Neural crest cell (in vitro differentiated cells): ENCODE results near the gene SORBS1. TPM values are rescaled to one million over a fixed set of nuclear protein-coding genes. Genes with fewer than 3 reads are reported as not detected.
A peak's percentile ranks its signal among the peaks of the same experiment; 100 is the strongest.

Experiments used
- DNase-seq: peaks from one replicate; pipeline ENCODE4 v3.0.0; 2021; ENCODE audit warnings: low read depth, mixed read lengths, low spot score
- H3K27ac Mint-ChIP-seq: one replicate; pipeline ENCODE4 v1.8.0; 2021; ENCODE audit warnings: mild to moderate bottlenecking, mixed read lengths; ENCODE audit not compliant: unreplicated experiment
- H3K27me3 Mint-ChIP-seq: 2 replicates; pipeline ENCODE4 v1.8.0; 2021; ENCODE audit warnings: low read depth, mild to moderate bottlenecking, mixed read lengths
- H3K36me3 Mint-ChIP-seq: 2 replicates; pipeline ENCODE4 v1.8.0; 2021; ENCODE audit warnings: low read depth, mild to moderate bottlenecking, mixed read lengths
- H3K4me1 Mint-ChIP-seq: 2 replicates; pipeline ENCODE4 v1.8.0; 2021; ENCODE audit warnings: mixed read lengths
- H3K4me3 Mint-ChIP-seq: one replicate; pipeline ENCODE4 v1.8.0; 2021; ENCODE audit warnings: mild to moderate bottlenecking, mixed read lengths
- H3K9me3 Mint-ChIP-seq: 2 replicates; pipeline ENCODE4 v1.8.0; 2021; ENCODE audit warnings: mixed read lengths
- CTCF ChIP-seq: fragments of 200-600 bp; sonication (generic); conservative IDR thresholded peaks from 2 replicates; pipeline ENCODE4 v1.5.0; 2021; ENCODE audit warnings: antibody characterized with exemption, mild to moderate bottlenecking
- total RNA-seq: library from RNA; stranded (reverse); gene quantifications from 2 replicates; pipeline ENCODE4 v1.2.1, GENCODE V29; 2021

The SORBS1 gene
- total RNA-seq, 1 donor from 2014 or later: 15.3 TPM

- H3K27ac Mint-ChIP-seq: peak overlapping the region; percentile 90
- TF ChIP-seq CTCF: no peak
- no peaks in the 10 kb centered on the region for H3K36me3 Mint-ChIP-seq
- H3K4me3 Mint-ChIP-seq: peak overlapping the region; percentile 79
- peaks cover 64% of the 10 kb centered on the region for H3K4me1 Mint-ChIP-seq
- no peaks in the 10 kb centered on the region for H3K9me3 Mint-ChIP-seq
- DNase-seq: peak; percentile 61
- no peaks in the 10 kb centered on the region for H3K27me3 Mint-ChIP-seq
Observed at GRCh38 chr10:95467162-95467599, 94.0 kb downstream of the SORBS1 start.

DNA sequence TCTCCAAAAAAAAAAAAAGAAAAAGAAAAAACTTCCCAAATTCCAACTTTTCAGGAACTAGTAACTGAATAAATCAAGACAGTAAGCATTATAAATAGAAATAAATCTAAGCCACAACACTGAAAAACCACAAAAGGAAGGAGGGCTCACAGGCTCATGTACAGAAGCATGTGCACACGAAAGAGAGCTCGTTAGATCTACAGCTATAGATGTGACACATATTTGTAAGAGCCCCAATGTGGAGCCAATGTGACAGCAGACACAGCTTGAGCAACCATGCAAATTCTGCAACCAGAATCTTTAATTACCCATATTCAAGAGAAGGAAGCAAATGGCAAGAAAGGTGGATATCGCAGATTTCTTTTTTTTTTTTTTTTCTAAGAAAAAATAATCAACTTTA is 94.7 kb downstream of the SORBS1 start:
- no peak for DNase-seq
- no peak overlapping the region for H3K27ac Mint-ChIP-seq
- peaks cover 67% of the 10 kb centered on the region for H3K4me1 Mint-ChIP-seq
- no peak for TF ChIP-seq CTCF
- H3K36me3 Mint-ChIP-seq: no peaks in the 10 kb centered on the region
- H3K4me3 Mint-ChIP-seq: peak overlapping the region; percentile 33
- no peaks in the 10 kb centered on the region for H3K9me3 Mint-ChIP-seq
- no peaks in the 10 kb centered on the region for H3K27me3 Mint-ChIP-seq

DNA sequence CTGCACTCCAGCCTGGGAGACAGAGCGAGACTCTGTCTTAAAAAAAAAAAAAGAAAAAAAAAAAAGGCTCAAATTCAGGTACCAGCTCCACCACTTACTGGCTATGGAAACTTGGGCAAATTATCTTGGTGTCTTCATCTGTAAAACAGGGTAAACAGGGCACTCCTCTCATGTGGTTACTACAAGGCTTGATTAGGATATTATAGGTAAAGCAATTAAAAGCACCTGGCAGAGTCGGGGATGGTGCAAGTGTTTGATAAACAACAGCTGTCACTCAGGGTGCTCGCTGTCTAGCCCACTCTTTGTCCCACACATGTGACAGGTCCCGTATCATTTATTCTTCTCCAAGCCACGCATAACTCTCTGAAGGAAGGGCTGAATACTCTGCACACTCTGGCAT is 96.9 kb downstream of the SORBS1 start:
- Mint-ChIP-seq H3K27me3 (no peaks in the 10 kb centered on the region), H3K4me1 (peaks cover 60% of the 10 kb centered on the region), H3K4me3 (no peak overlapping the region), H3K27ac (no peak overlapping the region), H3K36me3 (no peaks in the 10 kb centered on the region), H3K9me3 (no peaks in the 10 kb centered on the region)
- TF ChIP-seq CTCF: no peak
- no peak for DNase-seq

DNA sequence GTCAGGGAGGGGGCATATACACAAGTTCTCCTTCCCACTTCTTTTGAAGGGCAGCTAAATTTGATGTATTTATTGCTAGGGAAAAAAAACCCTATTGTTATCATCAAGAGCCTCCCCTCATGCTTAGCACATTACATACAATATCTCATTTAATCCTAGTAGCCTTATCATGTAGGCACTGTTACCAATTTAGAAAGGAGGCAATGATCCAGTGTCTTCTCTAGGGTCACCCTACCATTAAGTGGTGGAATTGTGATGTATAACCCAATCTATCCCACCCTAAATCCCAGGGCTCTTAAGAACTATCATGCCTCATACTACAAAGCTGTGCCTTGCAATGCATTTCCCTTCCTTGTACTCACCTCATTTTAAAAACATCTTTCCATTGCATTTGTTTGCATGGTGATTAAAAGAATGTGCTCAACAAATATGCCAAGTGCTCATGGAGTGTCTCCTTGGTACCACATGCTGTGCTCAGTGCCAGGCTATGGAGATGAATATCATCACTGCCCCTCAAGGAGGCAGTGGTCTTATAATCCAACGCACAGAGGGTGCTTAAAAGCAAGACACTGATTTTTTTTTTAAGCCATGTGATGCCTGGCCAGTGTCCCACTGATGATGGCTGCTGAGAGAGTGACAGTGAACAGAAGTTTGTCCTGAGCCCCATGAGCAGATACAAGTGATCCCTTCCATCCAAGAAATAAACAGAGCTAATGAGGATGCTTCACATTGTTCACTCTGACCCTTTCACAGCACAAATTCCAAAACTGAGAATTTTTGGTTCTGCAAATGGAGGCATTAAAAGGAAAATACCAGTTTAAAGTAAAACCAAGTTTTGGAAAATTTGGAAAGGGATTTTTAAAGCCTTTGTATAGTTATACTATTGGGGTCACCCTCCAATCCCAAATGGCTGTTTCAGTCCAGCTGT is 98.2 kb downstream of the SORBS1 start:
- no peak overlapping the region for H3K27ac Mint-ChIP-seq
- H3K27me3 Mint-ChIP-seq: no peaks in the 10 kb centered on the region
- no peak for DNase-seq
- H3K36me3 Mint-ChIP-seq: no peaks in the 10 kb centered on the region
- H3K4me1 Mint-ChIP-seq: peaks cover 54% of the 10 kb centered on the region
- no peak overlapping the region for H3K4me3 Mint-ChIP-seq
- TF ChIP-seq CTCF: no peak
- no peaks in the 10 kb centered on the region for H3K9me3 Mint-ChIP-seq

GRCh38 chr10:95461611-95462010 is 99.6 kb downstream of the SORBS1 start:
- no peak for TF ChIP-seq CTCF
- H3K36me3 Mint-ChIP-seq: no peaks in the 10 kb centered on the region
- no peak for DNase-seq
- no peaks in the 10 kb centered on the region for H3K9me3 Mint-ChIP-seq
- H3K4me3 Mint-ChIP-seq: no peak overlapping the region
- H3K27me3 Mint-ChIP-seq: no peaks in the 10 kb centered on the region
- H3K27ac Mint-ChIP-seq: no peak overlapping the region
- H3K4me1 Mint-ChIP-seq: peaks cover 55% of the 10 kb centered on the region
